Psoas muscle (tissue), 8 donors: ENCODE data around the gene SLC2A3. TPM values are rescaled to one million over a fixed set of nuclear protein-coding genes. Genes with fewer than 3 reads are reported as not detected.
"Not testable (repeated sequence)": the region's sequence is repeated elsewhere in the genome, so short reads cannot be mapped to it uniquely, and the experiment has no call there.

Source experiments
- ATAC-seq, 4 donors: fragments of 200-7000 bp; cut with Tn5 transposase; one replicate each; pipeline ENCODE4 v1.9.1; 2020; ENCODE audit warnings: moderate library complexity in 3 of 4, mild to moderate bottlenecking in 2 of 4
- DNase-seq, 2 donors: peaks; one replicate each; pipeline ENCODE4 v3.0.0-alpha.2; 2020
- H3K27ac ChIP-seq: fragments of 200-600 bp; one replicate; pipeline ENCODE4 v1.8.0; 2022
- H3K27me3 ChIP-seq, 3 donors: fragments of 200-600 bp in 1 of 3; one replicate each; pipeline versions ENCODE4 v1.6.1 to v1.8.0; 2013 to 2022; ENCODE audit warnings: low read length in 2 of 3, mild to moderate bottlenecking in 2 of 3, moderate library complexity in 1 of 3; ENCODE audit not compliant: insufficient read depth in 3 of 3
- H3K36me3 ChIP-seq, 2 donors: fragments of 200-600 bp in 1 of 2; one replicate each; pipeline versions ENCODE4 v1.6.1 to v1.8.0; 2013 to 2022; ENCODE audit warnings: low read depth in 1 of 2, mild to moderate bottlenecking in 1 of 2, moderate library complexity in 1 of 2; ENCODE audit not compliant: insufficient read depth in 1 of 2
- H3K4me1 ChIP-seq: fragments of 200-600 bp; one replicate; pipeline ENCODE4 v1.8.0; 2022
- H3K4me3 ChIP-seq: fragments of 200-600 bp; one replicate; pipeline ENCODE4 v1.8.0; 2022; ENCODE audit warnings: mild to moderate bottlenecking
- H3K9me3 ChIP-seq: fragments of 200-600 bp; one replicate; pipeline ENCODE4 v1.8.0; 2022
- CTCF ChIP-seq: fragments of 200-600 bp; IDR thresholded peaks from one replicate; pipeline ENCODE4 v1.8.0; 2022; ENCODE audit warnings: antibody characterized with exemption
- WGBS, 3 donors: extraction: QIAGEN DNeasy Blood & Tissue Kit; methylation state at CpG; one replicate each; pipeline versions ENCODE4 v1.1.6 to v1.1.7; 2013; 5-methylcytosine and 5-hydroxymethylcytosine counted together
- intact Hi-C, 2 donors: fragments of 100-400 bp; cut with DNase I; formaldehyde crosslinking; loops; one replicate each; pipeline versions ENCODE4 v1.11.0 to v1.14.2; 2022
- polyA plus RNA-seq, 3 donors: library from polyadenylated mRNA; stranded (reverse); fragments of 200-250 nt; gene quantifications; one replicate each; pipeline ENCODE4 v1.2.3, GENCODE V29; 2013
- total RNA-seq, 4 donors: library from RNA; stranded (reverse); fragmentation: NEBNext Ultra II Directional in 2 of 4; extraction: Animal tissue kit (Norgen Biotek cat#: 25700) in 2 of 4; gene quantifications; one replicate each; pipeline versions ENCODE4 v1.2.1 to v1.2.4, GENCODE V29; 2021 to 2023
- donor health status: healthy with polysubstance abuse.
- donor health status: DM: no; HTN: no; CAD: no; lungs with moderate emphysema.
- donor health status: Bipolar disorder and iron deficiency.
- donor health status: healthy.
- donor health status: DM: yes; HTN: yes; CAD: no.
- donor health status: DM: no; HTN: no; CAD: no.
- donor health status: DM: no; HTN: no; CAD: no.
- donor health status: DM: yes; HTN: yes; CAD: no.

The SLC2A3 gene
- total and polyA plus RNA-seq, 7 donors, result 1.8 to 18.9 (median 4.6) TPM

GRCh38 chr12:7899755-7900154 lies 36.2 kb downstream of the SLC2A3 start:
- 84 to 90% (median 85%) methylated on average over 7 of the region's 7 CpGs for WGBS, 3 donors
- H3K9me3 ChIP-seq, result no peaks in the 10 kb centered on the region
- DNase-seq (no peak), ATAC-seq (no peak)
- intact Hi-C loops, result no loop called here
- no peak overlapping the region for H3K27ac ChIP-seq
- no peaks in the 10 kb centered on the region for H3K27me3 ChIP-seq
- H3K4me1 ChIP-seq, result no peaks in the 10 kb centered on the region
- no peak overlapping the region for H3K4me3 ChIP-seq
- no peak for TF ChIP-seq CTCF
- H3K36me3 ChIP-seq, result no peaks in the 10 kb centered on the region

- H3K4me3 ChIP-seq, ATAC-seq, H3K27me3 ChIP-seq, H3K4me1 ChIP-seq, H3K27ac ChIP-seq, DNase-seq, H3K36me3 ChIP-seq, intact Hi-C loops, H3K9me3 ChIP-seq: not testable (repeated sequence)
- 77 to 90% (median 78%) methylated on average over 4 of the region's 4 CpGs for WGBS, 3 donors
Measured at GRCh38 chr12:7896726-7897125, 39.3 kb downstream of the SLC2A3 start.

- no peaks in the 10 kb centered on the region for H3K9me3 ChIP-seq
- H3K27me3 ChIP-seq, result no peaks in the 10 kb centered on the region
- ATAC-seq (no peak), DNase-seq (no peak)
- H3K4me3 ChIP-seq, result no peak overlapping the region
- no peak overlapping the region for H3K27ac ChIP-seq
- WGBS, 3 donors, result 58 to 76% (median 60%) methylated on average over 4 of the region's 4 CpGs
- intact Hi-C loops, result no loop called here
- no peaks in the 10 kb centered on the region for H3K36me3 ChIP-seq
- H3K4me1 ChIP-seq, result no peaks in the 10 kb centered on the region
- no peak for TF ChIP-seq CTCF
Measured at GRCh38 chr12:7892186-7892980, 43.6 kb downstream of the SLC2A3 start.

- Histone ChIP-seq H3K4me3 (no peak overlapping the region), H3K4me1 (no peaks in the 10 kb centered on the region), H3K27me3 (no peaks in the 10 kb centered on the region), H3K36me3 (no peaks in the 10 kb centered on the region), H3K27ac (no peak overlapping the region), H3K9me3 (no peaks in the 10 kb centered on the region)
- DNase-seq (no peak), ATAC-seq (no peak)
- 23 to 38% (median 33%) methylated on average over 3 of the region's 3 CpGs for WGBS, 3 donors
- no peak for TF ChIP-seq CTCF
- intact Hi-C loops, result no loop called here
Measured at GRCh38 chr12:7884689-7885088, 51.3 kb downstream of the SLC2A3 start.

GRCh38 chr12:7881736-7882120 lies 54.3 kb downstream of the SLC2A3 start:
- H3K27ac ChIP-seq, H3K9me3 ChIP-seq, H3K4me3 ChIP-seq, H3K27me3 ChIP-seq, H3K36me3 ChIP-seq, intact Hi-C loops, DNase-seq, H3K4me1 ChIP-seq, ATAC-seq: not testable (repeated sequence)
- WGBS, 3 donors, result 76 to 83% (median 81%) methylated on average over 4 of the region's 4 CpGs

GRCh38 chr12:7880952-7881735 lies 54.8 kb downstream of the SLC2A3 start:
- DNase-seq, intact Hi-C loops: not testable (repeated sequence)

More at GRCh38 chr12:7880952-7881735, 54.8 kb downstream of the SLC2A3 start:
- H3K9me3 ChIP-seq, H3K27me3 ChIP-seq, H3K36me3 ChIP-seq, H3K4me3 ChIP-seq, ATAC-seq, H3K4me1 ChIP-seq, H3K27ac ChIP-seq: not testable (repeated sequence)
- 90 to 94% (median 92%) methylated on average over 28 to 52 of the region's 52 CpGs for WGBS, 3 donors
